ENCODE measurements around the gene TTC28. TPM values are rescaled to one million over a fixed set of nuclear protein-coding genes. Genes with fewer than 3 reads are reported as not detected.

TTC28 gene
- total and polyA plus RNA-seq, 12 donors, result 3.4 to 75.6 (median 28.6) TPM

DNA sequence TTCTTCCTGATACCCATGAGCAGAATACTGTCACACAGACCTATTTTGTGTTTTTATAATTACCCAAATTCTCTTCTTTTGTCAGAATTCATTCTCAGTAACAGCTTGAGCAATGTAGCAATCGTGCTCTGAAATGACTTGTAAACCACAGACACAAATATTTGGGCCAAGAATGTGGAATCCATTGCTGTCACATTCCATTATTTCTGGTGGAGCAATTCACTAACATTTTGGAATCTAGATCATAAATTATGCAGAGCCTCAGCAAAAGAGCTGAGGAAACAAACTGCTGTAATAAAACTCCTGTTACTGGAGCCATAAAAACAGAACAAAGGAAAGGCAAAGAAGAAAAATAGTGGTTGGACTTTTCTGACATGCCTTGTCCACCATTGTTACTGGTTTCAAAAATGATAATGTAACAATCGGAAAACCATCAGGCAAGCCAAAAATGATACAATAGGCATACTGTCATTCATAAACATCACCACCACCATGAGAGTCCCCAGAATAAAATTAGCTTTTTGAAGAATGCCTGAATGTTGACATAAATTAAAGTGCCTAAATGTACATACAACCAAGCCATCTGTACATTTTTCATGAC lies 537.2 kb downstream of the TTC28 start:
- peak in 3 of 7 donors; percentile 23 to 29 (median 28) for DNase-seq
- Histone ChIP-seq H3K9me3 (replicated peaks in 1 of 3) (no peaks in the 10 kb centered on the region), H3K27ac (peak overlapping the region in 3 of 5 donors; percentile 11 to 80 (median 45))

DNA sequence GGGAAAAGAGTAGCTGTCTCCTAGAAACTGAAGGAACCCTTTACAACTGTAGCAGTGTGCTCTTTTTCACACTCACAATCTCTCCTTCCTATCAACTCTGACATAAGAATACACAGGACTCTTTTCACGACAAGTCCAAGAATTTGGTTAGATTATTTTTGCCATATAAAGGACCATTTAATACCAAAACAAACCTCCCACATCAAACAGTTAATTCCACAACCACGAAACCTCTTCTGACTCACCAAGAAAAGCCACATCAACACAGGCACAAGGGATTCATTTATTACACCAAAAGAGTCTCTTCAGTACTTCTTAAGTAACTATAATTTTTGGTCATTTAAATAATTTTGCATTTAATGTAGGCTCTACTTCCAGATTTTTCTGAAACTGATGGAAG lies 538.0 kb downstream of the TTC28 start:
- no peak for TF ChIP-seq POLR2A (IDR thresholded peaks at IDR 0.05)
- TF ChIP-seq, protein P1, sequence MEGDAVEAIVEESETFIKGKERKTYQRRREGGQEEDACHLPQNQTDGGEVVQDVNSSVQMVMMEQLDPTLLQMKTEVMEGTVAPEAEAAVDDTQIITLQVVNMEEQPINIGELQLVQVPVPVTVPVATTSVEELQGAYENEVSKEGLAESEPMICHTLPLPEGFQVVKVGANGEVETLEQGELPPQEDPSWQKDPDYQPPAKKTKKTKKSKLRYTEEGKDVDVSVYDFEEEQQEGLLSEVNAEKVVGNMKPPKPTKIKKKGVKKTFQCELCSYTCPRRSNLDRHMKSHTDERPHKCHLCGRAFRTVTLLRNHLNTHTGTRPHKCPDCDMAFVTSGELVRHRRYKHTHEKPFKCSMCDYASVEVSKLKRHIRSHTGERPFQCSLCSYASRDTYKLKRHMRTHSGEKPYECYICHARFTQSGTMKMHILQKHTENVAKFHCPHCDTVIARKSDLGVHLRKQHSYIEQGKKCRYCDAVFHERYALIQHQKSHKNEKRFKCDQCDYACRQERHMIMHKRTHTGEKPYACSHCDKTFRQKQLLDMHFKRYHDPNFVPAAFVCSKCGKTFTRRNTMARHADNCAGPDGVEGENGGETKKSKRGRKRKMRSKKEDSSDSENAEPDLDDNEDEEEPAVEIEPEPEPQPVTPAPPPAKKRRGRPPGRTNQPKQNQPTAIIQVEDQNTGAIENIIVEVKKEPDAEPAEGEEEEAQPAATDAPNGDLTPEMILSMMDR (IDR thresholded peaks at IDR 0.05), result no peak
- WGBS, 4 donors, result 66 to 78% (median 71%) methylated on average over 2 of the region's 2 CpGs
- Histone ChIP-seq H3K4me3 (no peak overlapping the region), H3K36me3 (replicated peaks in 1 of 2) (no peaks in the 10 kb centered on the region), H3K9me3 (replicated peaks in 1 of 3) (no peaks in the 10 kb centered on the region), H3K4me1 (replicated peaks in 1 of 2) (peaks cover 6 to 26% of the 10 kb centered on the region in 2 donors), H3K27ac (peak overlapping the region in 2 of 5 donors; percentile 11 to 80), H3K27me3 (no peaks in the 10 kb centered on the region)
- no peak for DNase-seq
- intact Hi-C loops (cut with DNase I), result no loop called here

More for the DNA sequence above, 537.2 kb downstream of the TTC28 start:
- TF ChIP-seq, protein P1 (IDR thresholded peaks at IDR 0.05), result no peak
- TF ChIP-seq POLR2A (IDR thresholded peaks at IDR 0.05), result no peak
- 30 to 44% (median 37%) methylated on average over 2 of the region's 2 CpGs for WGBS, 4 donors
- Histone ChIP-seq H3K4me3 (no peak overlapping the region), H3K4me1 (replicated peaks in 1 of 2) (peaks cover 6 to 33% of the 10 kb centered on the region in 2 donors), H3K27me3 (no peaks in the 10 kb centered on the region), H3K36me3 (replicated peaks in 1 of 2) (no peaks in the 10 kb centered on the region)
- intact Hi-C loops (cut with DNase I), result no loop called here

DNA sequence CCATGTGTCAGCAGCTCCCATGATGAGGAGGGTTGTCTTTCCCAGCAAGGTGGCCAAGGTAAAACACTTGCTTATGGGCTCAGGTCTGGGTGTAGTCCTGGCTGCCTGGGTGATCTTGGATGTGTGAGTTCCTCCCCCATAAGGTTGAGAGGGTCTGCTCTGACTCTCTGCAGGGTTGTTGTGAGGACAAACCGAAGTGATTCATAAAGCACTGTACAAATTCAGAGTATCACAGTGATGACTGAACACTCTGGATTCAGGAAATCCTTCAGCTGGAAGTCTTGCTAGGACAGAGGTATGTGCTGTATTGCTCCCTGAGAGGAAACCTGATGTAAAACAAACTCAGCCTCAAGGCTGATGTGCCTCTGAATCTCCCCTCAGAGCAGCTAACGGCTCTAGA lies 539.7 kb downstream of the TTC28 start:
- DNase-seq, result no peak
- no peaks in the 10 kb centered on the region for H3K9me3 ChIP-seq (replicated peaks in 1 of 3)
- no peak overlapping the region for H3K4me3 ChIP-seq
- peaks cover 6 to 21% of the 10 kb centered on the region in 2 donors for H3K4me1 ChIP-seq (replicated peaks in 1 of 2)
- 63 to 86% (median 77%) methylated on average over 2 of the region's 2 CpGs for WGBS, 4 donors
- no peak overlapping the region for H3K27ac ChIP-seq
- no peaks in the 10 kb centered on the region for H3K27me3 ChIP-seq
- TF ChIP-seq, protein P1 (IDR thresholded peaks at IDR 0.05), result no peak
- TF ChIP-seq POLR2A (IDR thresholded peaks at IDR 0.05), result no peak
- H3K36me3 ChIP-seq (replicated peaks in 1 of 2), result no peaks in the 10 kb centered on the region
- intact Hi-C loops (cut with DNase I), result no loop called here

DNA sequence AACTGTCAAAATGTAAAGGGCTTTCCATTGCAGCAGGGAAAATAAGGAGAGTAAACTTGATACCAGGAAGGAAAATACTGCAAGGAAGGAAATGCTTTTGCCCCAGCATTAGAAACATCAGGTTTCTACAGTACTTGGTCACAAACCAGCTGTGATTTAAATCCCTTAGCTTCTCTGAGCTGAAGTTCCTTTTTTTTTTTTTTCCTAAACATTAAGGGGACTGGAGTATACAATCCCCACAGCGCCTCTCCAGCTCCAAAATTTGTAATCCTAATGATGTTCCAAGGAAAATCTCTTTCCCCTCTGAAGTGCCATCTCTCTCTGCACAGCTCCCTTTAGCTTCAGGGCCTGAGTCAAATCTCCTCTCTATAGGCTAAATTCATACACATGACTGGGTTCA lies 540.1 kb downstream of the TTC28 start:
- peaks cover 6 to 18% of the 10 kb centered on the region in 2 donors for H3K4me1 ChIP-seq (replicated peaks in 1 of 2)
- intact Hi-C loops (cut with DNase I), result no loop called here
- no peaks in the 10 kb centered on the region for H3K9me3 ChIP-seq (replicated peaks in 1 of 3)
- H3K27ac ChIP-seq, result no peak overlapping the region
- H3K36me3 ChIP-seq (replicated peaks in 1 of 2), result no peaks in the 10 kb centered on the region
- no peak overlapping the region for H3K4me3 ChIP-seq
- WGBS, 4 donors, result 88 to 100% (median 95%) methylated on average over 1 of the region's 1 CpG
- H3K27me3 ChIP-seq, result no peaks in the 10 kb centered on the region
- DNase-seq, result no peak
- TF ChIP-seq POLR2A (IDR thresholded peaks at IDR 0.05), result no peak
- TF ChIP-seq, protein P1 (IDR thresholded peaks at IDR 0.05), result no peak
